ENCODE results near the gene ITPRIPL2. TPM values are rescaled to one million over a fixed set of nuclear protein-coding genes. Genes with fewer than 3 reads are reported as not detected.

Gene ITPRIPL2
- total and polyA plus RNA-seq, 2 of the 13 experiments (the other 11 are each of a cell fraction or from before 2014, with no cell fraction given): 5.9 to 12.6 TPM

DNA sequence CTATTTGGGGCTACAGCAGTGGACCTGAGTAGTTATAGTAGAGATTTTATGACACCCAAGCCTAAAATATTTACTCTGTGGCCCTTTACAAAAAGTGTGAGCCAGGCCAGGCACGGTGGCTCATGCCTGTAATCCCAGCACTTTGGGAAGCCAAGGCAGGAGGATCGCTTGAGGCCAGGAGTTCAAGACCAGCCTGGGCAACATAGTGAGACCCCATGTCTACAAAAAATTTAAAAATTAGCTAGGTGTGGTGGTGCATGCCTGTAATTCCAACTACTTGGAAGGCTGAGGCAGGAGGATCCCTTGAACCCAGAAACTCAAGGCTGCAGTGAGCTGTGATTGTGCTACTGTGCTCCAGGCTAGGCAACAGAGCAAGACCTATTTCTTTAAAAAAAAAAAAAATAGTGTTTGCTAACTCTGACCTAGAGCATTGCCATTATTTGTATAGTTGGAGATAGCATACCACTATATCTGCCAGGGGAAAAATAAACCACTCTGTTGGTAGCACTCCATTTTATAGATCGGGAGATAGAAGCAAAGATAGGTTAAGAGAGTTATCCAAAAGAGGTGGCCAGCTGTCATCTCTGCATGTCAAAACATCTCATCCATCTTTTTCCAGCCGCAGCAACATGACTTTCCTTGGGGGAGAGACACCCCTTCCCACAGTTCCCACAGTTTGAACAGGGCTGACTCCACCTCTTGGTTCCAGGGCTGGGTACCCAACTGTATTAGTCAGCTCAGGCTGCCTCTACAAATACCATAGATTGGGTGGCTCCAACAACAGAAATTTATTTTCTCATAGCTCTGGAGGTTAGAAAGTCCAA lies 3.0 kb upstream of the ITPRIPL2 start (continued):
- TF ChIP-seq ZFX (CRISPR knock-in tag; IDR thresholded peaks at IDR 0.05; ENCODE audit: low read depth) (no peak; the same call in 1 of the 2 replicates), YEATS4 (CRISPR knock-in tag; IDR thresholded peaks at IDR 0.05; ENCODE audit: borderline replicate concordance) (no peak), RXRA (CRISPR knock-in tag; IDR thresholded peaks at IDR 0.05) (no peak), SRF (IDR thresholded peaks at IDR 0.05; ENCODE audit: low read depth, low read length) (no peak), ZC3H13 (CRISPR knock-in tag; IDR thresholded peaks at IDR 0.05) (no peak), KAT2B (IDR thresholded peaks at IDR 0.05; ENCODE audit: borderline replicate concordance, low read depth, low read length) (no peak), POLR2A (IDR thresholded peaks at IDR 0.05; ENCODE audit: insufficient read depth in 1 of 2, low read depth in 2 of 2, low read length in 2 of 2) (no peak), PITX1 (CRISPR knock-in tag; IDR thresholded peaks at IDR 0.05) (no peak), ADNP (CRISPR knock-in tag; IDR thresholded peaks at IDR 0.05) (peak; percentile 91; the same call in 1 of the 2 replicates), ZNF124 (CRISPR knock-in tag; IDR thresholded peaks at IDR 0.05) (no peak), ZBTB38 (CRISPR knock-in tag; IDR thresholded peaks at IDR 0.05) (no peak), ZNF333 (CRISPR knock-in tag; IDR thresholded peaks at IDR 0.05; ENCODE audit: borderline replicate concordance) (no peak), TEAD3 (CRISPR knock-in tag; optimal IDR thresholded peaks at IDR 0.05; ENCODE audit: borderline replicate concordance) (peak; percentile 42), ETV6 (CRISPR knock-in tag; conservative IDR thresholded peaks at IDR 0.05) (no peak), EEA1 (CRISPR knock-in tag; IDR thresholded peaks at IDR 0.05; ENCODE audit: borderline replicate concordance) (no peak), ZNF335 (CRISPR knock-in tag; IDR thresholded peaks at IDR 0.05) (no peak; the same call in 1 of the 2 replicates), ZNF33A (CRISPR knock-in tag; IDR thresholded peaks at IDR 0.05; ENCODE audit: borderline replicate concordance) (no peak), NR3C1 (CRISPR knock-in tag; IDR thresholded peaks at IDR 0.05) (no peak), ZNF564 (CRISPR knock-in tag; IDR thresholded peaks at IDR 0.05) (no peak), KLF13 (CRISPR knock-in tag; IDR thresholded peaks at IDR 0.05) (no peak), CBX5 (CRISPR knock-in tag; IDR thresholded peaks at IDR 0.05; ENCODE audit: borderline replicate concordance) (no peak), ERF (CRISPR knock-in tag; IDR thresholded peaks at IDR 0.05) (peak; percentile 46; the same call in 1 of the 2 replicates), POLR2AphosphoS2 (IDR thresholded peaks at IDR 0.05; ENCODE audit: low read depth, low read length) (no peak)
- TF ChIP-seq, protein P1, sequence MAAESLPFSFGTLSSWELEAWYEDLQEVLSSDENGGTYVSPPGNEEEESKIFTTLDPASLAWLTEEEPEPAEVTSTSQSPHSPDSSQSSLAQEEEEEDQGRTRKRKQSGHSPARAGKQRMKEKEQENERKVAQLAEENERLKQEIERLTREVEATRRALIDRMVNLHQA (CRISPR knock-in tag; IDR thresholded peaks at IDR 0.05): no peak
- TF ChIP-seq, protein P2, sequence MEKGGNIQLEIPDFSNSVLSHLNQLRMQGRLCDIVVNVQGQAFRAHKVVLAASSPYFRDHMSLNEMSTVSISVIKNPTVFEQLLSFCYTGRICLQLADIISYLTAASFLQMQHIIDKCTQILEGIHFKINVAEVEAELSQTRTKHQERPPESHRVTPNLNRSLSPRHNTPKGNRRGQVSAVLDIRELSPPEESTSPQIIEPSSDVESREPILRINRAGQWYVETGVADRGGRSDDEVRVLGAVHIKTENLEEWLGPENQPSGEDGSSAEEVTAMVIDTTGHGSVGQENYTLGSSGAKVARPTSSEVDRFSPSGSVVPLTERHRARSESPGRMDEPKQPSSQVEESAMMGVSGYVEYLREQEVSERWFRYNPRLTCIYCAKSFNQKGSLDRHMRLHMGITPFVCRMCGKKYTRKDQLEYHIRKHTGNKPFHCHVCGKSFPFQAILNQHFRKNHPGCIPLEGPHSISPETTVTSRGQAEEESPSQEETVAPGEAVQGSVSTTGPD (CRISPR knock-in tag; IDR thresholded peaks at IDR 0.05): peak; percentile 84
- TF ChIP-seq, protein P3, sequence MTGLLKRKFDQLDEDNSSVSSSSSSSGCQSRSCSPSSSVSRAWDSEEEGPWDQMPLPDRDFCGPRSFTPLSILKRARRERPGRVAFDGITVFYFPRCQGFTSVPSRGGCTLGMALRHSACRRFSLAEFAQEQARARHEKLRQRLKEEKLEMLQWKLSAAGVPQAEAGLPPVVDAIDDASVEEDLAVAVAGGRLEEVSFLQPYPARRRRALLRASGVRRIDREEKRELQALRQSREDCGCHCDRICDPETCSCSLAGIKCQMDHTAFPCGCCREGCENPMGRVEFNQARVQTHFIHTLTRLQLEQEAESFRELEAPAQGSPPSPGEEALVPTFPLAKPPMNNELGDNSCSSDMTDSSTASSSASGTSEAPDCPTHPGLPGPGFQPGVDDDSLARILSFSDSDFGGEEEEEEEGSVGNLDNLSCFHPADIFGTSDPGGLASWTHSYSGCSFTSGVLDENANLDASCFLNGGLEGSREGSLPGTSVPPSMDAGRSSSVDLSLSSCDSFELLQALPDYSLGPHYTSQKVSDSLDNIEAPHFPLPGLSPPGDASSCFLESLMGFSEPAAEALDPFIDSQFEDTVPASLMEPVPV (CRISPR knock-in tag; IDR thresholded peaks at IDR 0.05): no peak
- TF ChIP-seq, protein P4, sequence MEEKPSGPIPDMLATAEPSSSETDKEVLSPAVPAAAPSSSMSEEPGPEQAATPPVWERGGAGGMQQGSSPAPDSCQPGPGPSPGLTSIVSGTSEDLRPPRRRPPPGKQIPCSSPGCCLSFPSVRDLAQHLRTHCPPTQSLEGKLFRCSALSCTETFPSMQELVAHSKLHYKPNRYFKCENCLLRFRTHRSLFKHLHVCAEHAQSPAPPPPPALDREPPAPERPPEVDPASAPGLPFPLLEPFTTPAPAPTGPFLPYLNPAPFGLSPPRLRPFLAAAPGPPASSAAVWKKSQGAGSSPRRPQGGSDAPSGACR (CRISPR knock-in tag; IDR thresholded peaks at IDR 0.05): no peak

Measured in HepG2 (cell line).